NOMO-1 treated with dmso at 0.1 percent for 144 hours (cell line): ENCODE measurements around the gene DENND5A.
A peak's percentile ranks its signal among the peaks of the same experiment; 100 is the strongest.

Source experiments
- DNase-seq: peaks from one replicate; lab custom pipeline; 2025; ENCODE audit not compliant: unreplicated experiment; lab: John Stamatoyannopoulos, UW

DENND5A gene

GRCh38 chr11:9139628-9140357 is 125.4 kb downstream of the DENND5A start:
- no peak for DNase-seq

GRCh38 chr11:9138612-9139579 is 126.3 kb downstream of the DENND5A start:
- no peak for DNase-seq

GRCh38 chr11:9138133-9138453 is 127.1 kb downstream of the DENND5A start:
- no peak for DNase-seq

GRCh38 chr11:9137293-9138132 is 127.6 kb downstream of the DENND5A start:
- peak; percentile 40 for DNase-seq

GRCh38 chr11:9136741-9137140 is 128.4 kb downstream of the DENND5A start:
- DNase-seq = no peak

GRCh38 chr11:9133956-9134355 is 131.2 kb downstream of the DENND5A start:
- DNase-seq = no peak

- no peak for DNase-seq
Measured at GRCh38 chr11:9132203-9132878, 132.8 kb downstream of the DENND5A start.

GRCh38 chr11:9130297-9130696 is 134.9 kb downstream of the DENND5A start:
- DNase-seq = peak; percentile 56

GRCh38 chr11:9126636-9127035 is 138.5 kb downstream of the DENND5A start:
- no peak for DNase-seq

GRCh38 chr11:9125185-9125886 is 139.8 kb downstream of the DENND5A start:
- no peak for DNase-seq

- no peak for DNase-seq
Measured at GRCh38 chr11:9123595-9124304, 141.4 kb downstream of the DENND5A start.

- no peak for DNase-seq
Measured at GRCh38 chr11:9121469-9121796, 143.7 kb downstream of the DENND5A start.

GRCh38 chr11:9120664-9121468 is 144.3 kb downstream of the DENND5A start:
- no peak for DNase-seq

- no peak for DNase-seq
Measured at GRCh38 chr11:9118277-9118676, 146.9 kb downstream of the DENND5A start.

GRCh38 chr11:9112075-9112474 is 153.1 kb downstream of the DENND5A start:
- DNase-seq = no peak

GRCh38 chr11:9109858-9110731 is 155.1 kb downstream of the DENND5A start:
- DNase-seq = no peak

GRCh38 chr11:9104580-9104979 is 160.6 kb downstream of the DENND5A start:
- DNase-seq = no peak
